ENCODE results near the gene ZNF385C. TPM values are rescaled to one million over a fixed set of nuclear protein-coding genes. Genes with fewer than 3 reads are reported as not detected.

ZNF385C gene
- total and polyA plus RNA-seq, 2 of the 13 experiments (the other 11 are each of a cell fraction or from before 2014, with no cell fraction given), result 2.3 to 6.1 TPM

DNA sequence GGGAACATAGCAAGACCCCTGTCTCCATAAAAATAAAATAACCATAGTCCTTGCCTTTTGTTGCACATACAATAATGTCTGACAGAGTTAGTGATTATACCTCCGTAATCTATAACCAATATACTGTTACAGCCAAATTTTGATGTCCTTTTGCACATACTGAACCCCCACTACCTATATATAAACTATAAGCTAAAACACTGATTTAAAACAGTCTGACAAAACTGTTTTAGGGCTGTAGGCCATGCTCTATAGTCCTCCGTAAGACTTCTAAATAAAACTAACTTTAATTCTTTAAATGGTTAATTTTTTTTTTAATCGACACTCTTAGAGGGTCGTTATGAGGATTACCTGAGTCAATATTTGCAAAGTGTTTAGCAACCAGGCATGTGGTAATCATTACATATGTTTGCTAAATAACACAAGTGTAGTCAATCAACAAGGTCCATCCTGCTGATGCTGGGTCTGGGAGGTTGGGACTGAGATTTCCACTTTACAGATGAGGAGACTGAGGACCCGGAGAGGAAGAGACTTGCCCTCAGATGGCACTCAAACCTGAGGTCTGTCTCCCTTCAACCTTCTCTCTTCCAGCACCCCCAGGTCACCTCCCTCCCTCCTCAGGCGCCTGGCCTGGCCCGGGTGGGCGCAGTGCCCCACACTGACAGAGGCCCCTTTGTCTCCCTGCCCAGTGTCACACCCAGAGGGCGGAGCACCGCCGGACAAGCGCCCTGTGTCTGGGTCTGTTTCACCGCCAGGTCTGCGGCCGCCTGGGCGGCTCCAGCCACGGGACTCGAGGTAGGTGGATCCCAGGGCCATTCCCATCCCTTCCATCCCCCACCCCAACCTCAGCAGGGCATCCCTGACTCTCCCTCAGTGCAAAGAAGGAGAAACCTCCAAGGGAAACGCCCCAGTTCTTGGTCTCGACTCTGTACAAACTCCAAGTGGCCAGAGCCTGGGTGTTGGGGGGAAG is 10.3 kb downstream of the ZNF385C start (continued):
- TF ChIP-seq, protein P1, sequence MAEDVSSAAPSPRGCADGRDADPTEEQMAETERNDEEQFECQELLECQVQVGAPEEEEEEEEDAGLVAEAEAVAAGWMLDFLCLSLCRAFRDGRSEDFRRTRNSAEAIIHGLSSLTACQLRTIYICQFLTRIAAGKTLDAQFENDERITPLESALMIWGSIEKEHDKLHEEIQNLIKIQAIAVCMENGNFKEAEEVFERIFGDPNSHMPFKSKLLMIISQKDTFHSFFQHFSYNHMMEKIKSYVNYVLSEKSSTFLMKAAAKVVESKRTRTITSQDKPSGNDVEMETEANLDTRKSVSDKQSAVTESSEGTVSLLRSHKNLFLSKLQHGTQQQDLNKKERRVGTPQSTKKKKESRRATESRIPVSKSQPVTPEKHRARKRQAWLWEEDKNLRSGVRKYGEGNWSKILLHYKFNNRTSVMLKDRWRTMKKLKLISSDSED (CRISPR knock-in tag; IDR thresholded peaks at IDR 0.05), result no peak
- TF ChIP-seq ZFX (CRISPR knock-in tag; IDR thresholded peaks at IDR 0.05; ENCODE audit: low read depth) (0 out of 2 replicates have a peak, but pooled peaks have one; percentile 41), PCBP1 (IDR thresholded peaks at IDR 0.05; ENCODE audit: borderline replicate concordance, low read depth, low read length) (peak; percentile 89; the same call in 1 of the 2 replicates), TRIM24 (CRISPR knock-in tag; IDR thresholded peaks at IDR 0.05) (no peak), KLF6 (CRISPR knock-in tag; IDR thresholded peaks at IDR 0.05) (peak; percentile 34; the same call in 1 of the 2 replicates), FOXP1 (IDR thresholded peaks at IDR 0.05) (peak; percentile 69), FOXP1 (CRISPR knock-in tag; IDR thresholded peaks at IDR 0.05) (peak; percentile 83), HNF4G (IDR thresholded peaks at IDR 0.05; ENCODE audit: borderline replicate concordance, low read depth, low read length) (peak; percentile 47; the same call in 1 of the 2 replicates), HNF4G (CRISPR knock-in tag; IDR thresholded peaks at IDR 0.05; ENCODE audit: borderline replicate concordance, low read depth) (no peak), ZBTB38 (CRISPR knock-in tag; IDR thresholded peaks at IDR 0.05) (0 out of 2 replicates have a peak, but pooled peaks have one; percentile 30), NFE2L1 (CRISPR knock-in tag; IDR thresholded peaks at IDR 0.05; ENCODE audit: borderline replicate concordance) (no peak), ZNF598 (CRISPR knock-in tag; IDR thresholded peaks at IDR 0.05; ENCODE audit: borderline replicate concordance) (no peak; the same call in 1 of the 2 replicates), ZNF256 (CRISPR knock-in tag; conservative IDR thresholded peaks at IDR 0.05) (no peak), RORA (CRISPR knock-in tag; IDR thresholded peaks at IDR 0.05) (no peak), ZNF709 (CRISPR knock-in tag; IDR thresholded peaks at IDR 0.05) (no peak), ZNF207 (IDR thresholded peaks at IDR 0.05; ENCODE audit: borderline replicate concordance) (no peak), ZNF101 (CRISPR knock-in tag; IDR thresholded peaks at IDR 0.05; ENCODE audit: borderline replicate concordance, low read depth) (no peak)
- TF ChIP-seq, protein P2, sequence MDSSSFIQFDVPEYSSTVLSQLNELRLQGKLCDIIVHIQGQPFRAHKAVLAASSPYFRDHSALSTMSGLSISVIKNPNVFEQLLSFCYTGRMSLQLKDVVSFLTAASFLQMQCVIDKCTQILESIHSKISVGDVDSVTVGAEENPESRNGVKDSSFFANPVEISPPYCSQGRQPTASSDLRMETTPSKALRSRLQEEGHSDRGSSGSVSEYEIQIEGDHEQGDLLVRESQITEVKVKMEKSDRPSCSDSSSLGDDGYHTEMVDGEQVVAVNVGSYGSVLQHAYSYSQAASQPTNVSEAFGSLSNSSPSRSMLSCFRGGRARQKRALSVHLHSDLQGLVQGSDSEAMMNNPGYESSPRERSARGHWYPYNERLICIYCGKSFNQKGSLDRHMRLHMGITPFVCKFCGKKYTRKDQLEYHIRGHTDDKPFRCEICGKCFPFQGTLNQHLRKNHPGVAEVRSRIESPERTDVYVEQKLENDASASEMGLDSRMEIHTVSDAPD (CRISPR knock-in tag; IDR thresholded peaks at IDR 0.05), result no peak
- TF ChIP-seq, protein P3, sequence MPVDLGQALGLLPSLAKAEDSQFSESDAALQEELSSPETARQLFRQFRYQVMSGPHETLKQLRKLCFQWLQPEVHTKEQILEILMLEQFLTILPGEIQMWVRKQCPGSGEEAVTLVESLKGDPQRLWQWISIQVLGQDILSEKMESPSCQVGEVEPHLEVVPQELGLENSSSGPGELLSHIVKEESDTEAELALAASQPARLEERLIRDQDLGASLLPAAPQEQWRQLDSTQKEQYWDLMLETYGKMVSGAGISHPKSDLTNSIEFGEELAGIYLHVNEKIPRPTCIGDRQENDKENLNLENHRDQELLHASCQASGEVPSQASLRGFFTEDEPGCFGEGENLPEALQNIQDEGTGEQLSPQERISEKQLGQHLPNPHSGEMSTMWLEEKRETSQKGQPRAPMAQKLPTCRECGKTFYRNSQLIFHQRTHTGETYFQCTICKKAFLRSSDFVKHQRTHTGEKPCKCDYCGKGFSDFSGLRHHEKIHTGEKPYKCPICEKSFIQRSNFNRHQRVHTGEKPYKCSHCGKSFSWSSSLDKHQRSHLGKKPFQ (CRISPR knock-in tag; IDR thresholded peaks at IDR 0.05; ENCODE audit: insufficient replicate concordance), result no peak
- TF ChIP-seq, protein P4, sequence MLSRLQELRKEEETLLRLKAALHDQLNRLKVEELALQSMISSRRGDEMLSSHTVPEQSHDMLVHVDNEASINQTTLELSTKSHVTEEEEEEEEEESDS (CRISPR knock-in tag; IDR thresholded peaks at IDR 0.05; ENCODE audit: borderline replicate concordance), result no peak
- TF ChIP-seq, protein P5, sequence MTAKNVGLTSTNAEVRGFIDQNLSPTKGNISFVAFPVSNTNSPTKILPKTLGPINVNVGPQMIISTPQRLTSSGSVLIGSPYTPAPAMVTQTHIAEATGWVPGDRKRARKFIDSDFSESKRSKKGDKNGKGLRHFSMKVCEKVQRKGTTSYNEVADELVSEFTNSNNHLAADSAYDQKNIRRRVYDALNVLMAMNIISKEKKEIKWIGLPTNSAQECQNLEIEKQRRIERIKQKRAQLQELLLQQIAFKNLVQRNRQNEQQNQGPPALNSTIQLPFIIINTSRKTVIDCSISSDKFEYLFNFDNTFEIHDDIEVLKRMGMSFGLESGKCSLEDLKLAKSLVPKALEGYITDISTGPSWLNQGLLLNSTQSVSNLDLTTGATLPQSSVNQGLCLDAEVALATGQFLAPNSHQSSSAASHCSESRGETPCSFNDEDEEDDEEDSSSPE (CRISPR knock-in tag; IDR thresholded peaks at IDR 0.05), result no peak
- TF ChIP-seq, protein P6, sequence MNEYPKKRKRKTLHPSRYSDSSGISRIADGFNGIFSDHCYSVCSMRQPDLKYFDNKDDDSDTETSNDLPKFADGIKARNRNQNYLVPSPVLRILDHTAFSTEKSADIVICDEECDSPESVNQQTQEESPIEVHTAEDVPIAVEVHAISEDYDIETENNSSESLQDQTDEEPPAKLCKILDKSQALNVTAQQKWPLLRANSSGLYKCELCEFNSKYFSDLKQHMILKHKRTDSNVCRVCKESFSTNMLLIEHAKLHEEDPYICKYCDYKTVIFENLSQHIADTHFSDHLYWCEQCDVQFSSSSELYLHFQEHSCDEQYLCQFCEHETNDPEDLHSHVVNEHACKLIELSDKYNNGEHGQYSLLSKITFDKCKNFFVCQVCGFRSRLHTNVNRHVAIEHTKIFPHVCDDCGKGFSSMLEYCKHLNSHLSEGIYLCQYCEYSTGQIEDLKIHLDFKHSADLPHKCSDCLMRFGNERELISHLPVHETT (CRISPR knock-in tag; conservative IDR thresholded peaks at IDR 0.05), result 0 out of 2 replicates have a peak, but pooled peaks have one; percentile 24
